ENCODE results near the gene HPD. TPM values are rescaled to one million over a fixed set of nuclear protein-coding genes. Genes with fewer than 3 reads are reported as not detected.

The HPD gene
- total and polyA plus RNA-seq, 2 of the 4 experiments (the other 2 are of a cell fraction), result 0.15 to 0.18 TPM

DNA sequence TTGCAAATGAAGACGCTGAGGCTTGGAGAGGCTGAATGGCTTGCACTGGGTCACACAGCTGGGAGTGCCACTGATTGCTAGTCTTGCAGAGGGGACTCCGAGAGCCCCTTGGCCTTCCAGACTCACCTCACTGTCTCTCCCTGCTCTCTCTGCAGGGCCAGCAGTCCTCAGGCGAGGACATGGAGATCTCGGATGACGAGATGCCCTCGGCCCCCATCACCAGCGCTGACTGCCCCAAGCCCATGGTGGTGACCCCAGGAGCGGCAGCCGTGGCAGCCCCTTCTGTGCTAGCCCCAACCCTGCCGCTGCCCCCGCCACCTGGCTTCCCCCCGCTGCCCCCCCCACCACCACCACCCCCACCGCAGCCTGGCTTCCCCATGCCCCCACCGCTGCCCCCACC, 44.7 kb downstream of the HPD start:
- no peak overlapping the region for H2AK5ac ChIP-seq (ENCODE audit: low read depth, low read length)
- no peak overlapping the region for H2BK5ac ChIP-seq (ENCODE audit: low read depth, low read length, poor library complexity, severe bottlenecking)
- no peak overlapping the region; the same call in 1 of the 2 replicates for H3K27ac ChIP-seq (ENCODE audit: insufficient read depth, low read length)
- H3K56ac ChIP-seq (ENCODE audit: extremely low read depth, insufficient read depth, low read length), result no peak overlapping the region
- H3K4me2 ChIP-seq (ENCODE audit: low read depth, low read length), result no peak overlapping the region
- in situ Hi-C loops (cut with MboI; ENCODE audit: low sequenced_read_pairs) (no loop called here), dilution Hi-C loops (cut with HindIII; ENCODE audit: low sequenced_read_pairs, unreplicated experiment) (no loop called here), intact Hi-C loops (cut with micrococcal nuclease) (no loop called here)
- no peaks in the 10 kb centered on the region for H3K9me1 ChIP-seq (ENCODE audit: insufficient read depth, low read length)
- no peak overlapping the region for H2BK20ac ChIP-seq (ENCODE audit: low read depth, low read length)
- H3K23ac ChIP-seq (ENCODE audit: low read depth, low read length), result no peak overlapping the region
- H2BK15ac ChIP-seq (ENCODE audit: low read depth, low read length), result no peak overlapping the region
- H4K91ac ChIP-seq (ENCODE audit: insufficient read depth, low read depth, low read length), result 0 out of 2 replicates have a peak overlapping the region, but pooled peaks have one; percentile 4
- no peak overlapping the region for H2AFZ ChIP-seq (replicated peaks; ENCODE audit: low read length, poor library complexity)
- peak overlapping the region in 1 of 2 experiments; percentile 53; a peak in 1 of 4 replicates for H4K8ac ChIP-seq (ENCODE audit: low read depth in 2 of 2, low read length in 2 of 2)
- H3K4me1 ChIP-seq (ENCODE audit: control insufficient read depth, insufficient read depth, low read length), result peaks cover 18% of the 10 kb centered on the region
- no peak overlapping the region for H2BK120ac ChIP-seq (ENCODE audit: low read depth, low read length)
- ATAC-seq (ENCODE audit: low read depth), result no peak
- H3K18ac ChIP-seq (ENCODE audit: low read depth, low read length), result no peak overlapping the region
- peaks cover 64% of the 10 kb centered on the region for H3K36me3 ChIP-seq (ENCODE audit: control insufficient read depth, insufficient read depth, low read length)
- H3K27me3 ChIP-seq (ENCODE audit: control insufficient read depth, insufficient read depth, low read length), result no peaks in the 10 kb centered on the region
- H3K9me3 ChIP-seq (ENCODE audit: control insufficient read depth, insufficient read depth, low read length), result no peaks in the 10 kb centered on the region
- TF ChIP-seq RAD21 (IDR thresholded peaks at IDR 0.05; ENCODE audit: low read length) (no peak), MXI1 (IDR thresholded peaks at IDR 0.05; ENCODE audit: borderline replicate concordance, low read depth, low read length) (no peak), BHLHE40 (IDR thresholded peaks at IDR 0.05; ENCODE audit: low read depth, low read length) (no peak), CHD1 (IDR thresholded peaks at IDR 0.05; ENCODE audit: low read depth, low read length) (no peak), CEBPB (IDR thresholded peaks at IDR 0.05; ENCODE audit: low read depth, low read length) (no peak), SMC3 (IDR thresholded peaks at IDR 0.05; ENCODE audit: low read depth, low read length) (no peak), MAFK (IDR thresholded peaks at IDR 0.05; ENCODE audit: low read depth, low read length) (no peak), NFE2L2 (IDR thresholded peaks at IDR 0.05; ENCODE audit: low read depth, low read length) (no peak), FOS (IDR thresholded peaks at IDR 0.05; ENCODE audit: low read depth, low read length) (no peak), RCOR1 (IDR thresholded peaks at IDR 0.05; ENCODE audit: insufficient replicate concordance, low read length) (no peak), MAZ (IDR thresholded peaks at IDR 0.05; ENCODE audit: borderline replicate concordance, low read depth, low read length) (no peak), POLR2A (IDR thresholded peaks at IDR 0.05; ENCODE audit: low read depth, low read length) (no peak)
- TF ChIP-seq, protein P1, sequence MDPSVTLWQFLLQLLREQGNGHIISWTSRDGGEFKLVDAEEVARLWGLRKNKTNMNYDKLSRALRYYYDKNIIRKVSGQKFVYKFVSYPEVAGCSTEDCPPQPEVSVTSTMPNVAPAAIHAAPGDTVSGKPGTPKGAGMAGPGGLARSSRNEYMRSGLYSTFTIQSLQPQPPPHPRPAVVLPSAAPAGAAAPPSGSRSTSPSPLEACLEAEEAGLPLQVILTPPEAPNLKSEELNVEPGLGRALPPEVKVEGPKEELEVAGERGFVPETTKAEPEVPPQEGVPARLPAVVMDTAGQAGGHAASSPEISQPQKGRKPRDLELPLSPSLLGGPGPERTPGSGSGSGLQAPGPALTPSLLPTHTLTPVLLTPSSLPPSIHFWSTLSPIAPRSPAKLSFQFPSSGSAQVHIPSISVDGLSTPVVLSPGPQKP (IDR thresholded peaks at IDR 0.05; ENCODE audit: borderline replicate concordance, low read depth, low read length), result no peak
- TF ChIP-seq, protein P2, sequence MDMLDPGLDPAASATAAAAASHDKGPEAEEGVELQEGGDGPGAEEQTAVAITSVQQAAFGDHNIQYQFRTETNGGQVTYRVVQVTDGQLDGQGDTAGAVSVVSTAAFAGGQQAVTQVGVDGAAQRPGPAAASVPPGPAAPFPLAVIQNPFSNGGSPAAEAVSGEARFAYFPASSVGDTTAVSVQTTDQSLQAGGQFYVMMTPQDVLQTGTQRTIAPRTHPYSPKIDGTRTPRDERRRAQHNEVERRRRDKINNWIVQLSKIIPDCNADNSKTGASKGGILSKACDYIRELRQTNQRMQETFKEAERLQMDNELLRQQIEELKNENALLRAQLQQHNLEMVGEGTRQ (IDR thresholded peaks at IDR 0.05; ENCODE audit: low read depth, low read length), result no peak
- peaks cover 50% of the 10 kb centered on the region for H4K20me1 ChIP-seq (ENCODE audit: insufficient read depth, low read length)
- H3K79me1 ChIP-seq (ENCODE audit: low read depth in 1 of 2, low read length in 2 of 2), result peaks cover 39 to 66% of the 10 kb centered on the region in 2 experiments
- POLR2A ChIA-PET (ENCODE audit: unreplicated experiment), result no interaction called here
- CTCF ChIA-PET, result no interaction called here
- no peak overlapping the region for H3K9ac ChIP-seq (ENCODE audit: low read depth, low read length)
- H3K14ac ChIP-seq (replicated peaks; ENCODE audit: low read depth, low read length), result no peak overlapping the region
- no TSS peak for BruUV-seq (replicated peaks)
- H3K4me3 ChIP-seq (ENCODE audit: insufficient read depth, low read depth, low read length), result no peak overlapping the region
- H3K4ac ChIP-seq (ENCODE audit: low read depth, low read length), result peak overlapping the region; percentile 30; the same call in 1 of the 2 replicates
- 100% methylated on average over 1 of the region's 14 CpGs; no CpG with 5 or more reads in 1 of the 2 experiments for WGBS, 2 experiments (ENCODE audit: extremely low coverage in 2 of 2, insufficient read length in 1 of 2)
- no peak for DNase-seq
- H2AK9ac ChIP-seq (replicated peaks; ENCODE audit: low read depth, low read length, poor library complexity), result no peak overlapping the region
- no peak overlapping the region; the same call in 1 of the 2 replicates for H4K5ac ChIP-seq (ENCODE audit: low read depth, low read length)
